ENCODE data around the gene PRKG1.

PRKG1 gene

DNA sequence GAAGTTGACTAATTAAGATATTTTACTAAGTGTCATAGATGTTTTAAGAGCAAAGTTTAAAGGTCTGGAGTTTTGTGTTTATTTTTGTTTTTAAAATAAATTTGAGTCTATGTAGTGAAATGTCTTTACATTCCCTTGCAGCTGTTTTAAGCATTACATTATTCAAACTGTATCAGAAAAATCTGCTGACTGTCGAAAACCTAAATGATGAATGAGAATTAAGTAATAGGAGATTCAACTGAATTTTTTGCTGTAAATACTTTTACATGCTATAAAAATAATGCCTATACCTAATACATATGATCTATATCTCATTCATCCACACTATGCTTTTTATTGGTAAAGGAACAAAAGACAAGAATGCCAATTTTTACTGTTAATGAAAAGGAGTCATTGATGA lies 397.9 kb downstream of the PRKG1 start:
- TF ChIP-seq, protein P1, sequence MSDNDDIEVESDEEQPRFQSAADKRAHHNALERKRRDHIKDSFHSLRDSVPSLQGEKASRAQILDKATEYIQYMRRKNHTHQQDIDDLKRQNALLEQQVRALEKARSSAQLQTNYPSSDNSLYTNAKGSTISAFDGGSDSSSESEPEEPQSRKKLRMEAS (IDR thresholded peaks at IDR 0.05): no peak
- TF ChIP-seq, protein P2, sequence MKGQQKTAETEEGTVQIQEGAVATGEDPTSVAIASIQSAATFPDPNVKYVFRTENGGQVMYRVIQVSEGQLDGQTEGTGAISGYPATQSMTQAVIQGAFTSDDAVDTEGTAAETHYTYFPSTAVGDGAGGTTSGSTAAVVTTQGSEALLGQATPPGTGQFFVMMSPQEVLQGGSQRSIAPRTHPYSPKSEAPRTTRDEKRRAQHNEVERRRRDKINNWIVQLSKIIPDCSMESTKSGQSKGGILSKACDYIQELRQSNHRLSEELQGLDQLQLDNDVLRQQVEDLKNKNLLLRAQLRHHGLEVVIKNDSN (IDR thresholded peaks at IDR 0.05): no peak
- TF ChIP-seq ZBTB7A (IDR thresholded peaks at IDR 0.05; ENCODE audit: low read depth): no peak
- no peak for TF ChIP-seq EP300 (IDR thresholded peaks at IDR 0.05; ENCODE audit: borderline replicate concordance)
- no peak for TF ChIP-seq FOXM1 (IDR thresholded peaks at IDR 0.05; ENCODE audit: borderline replicate concordance, low read depth)

DNA sequence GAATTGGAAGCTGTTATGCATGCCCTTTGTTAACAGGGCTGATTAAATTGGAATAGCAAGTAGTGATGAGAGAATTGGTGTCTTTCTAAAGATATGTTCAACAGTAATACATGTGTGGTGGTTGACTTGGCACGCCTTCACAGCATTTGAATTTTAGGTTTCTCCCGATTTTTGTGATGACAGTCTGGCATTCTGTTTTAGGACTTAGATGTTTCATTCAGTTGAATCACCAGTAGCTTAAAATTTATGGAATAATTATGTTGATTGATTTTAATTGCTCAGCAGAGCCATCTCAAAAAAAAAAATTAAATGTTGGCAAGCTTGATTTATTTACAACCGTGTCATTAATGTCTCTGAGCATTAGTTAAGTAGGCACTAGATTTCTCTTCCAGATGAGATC lies 405.4 kb downstream of the PRKG1 start:
- TF ChIP-seq EP300 (IDR thresholded peaks at IDR 0.05; ENCODE audit: borderline replicate concordance) (no peak), RAD21 (IDR thresholded peaks at IDR 0.05; ENCODE audit: low read depth) (no peak), CEBPB (IDR thresholded peaks at IDR 0.05) (no peak), YY1 (IDR thresholded peaks at IDR 0.05; ENCODE audit: low read depth) (no peak)
- TF ChIP-seq, protein P2 (IDR thresholded peaks at IDR 0.05): no peak

DNA sequence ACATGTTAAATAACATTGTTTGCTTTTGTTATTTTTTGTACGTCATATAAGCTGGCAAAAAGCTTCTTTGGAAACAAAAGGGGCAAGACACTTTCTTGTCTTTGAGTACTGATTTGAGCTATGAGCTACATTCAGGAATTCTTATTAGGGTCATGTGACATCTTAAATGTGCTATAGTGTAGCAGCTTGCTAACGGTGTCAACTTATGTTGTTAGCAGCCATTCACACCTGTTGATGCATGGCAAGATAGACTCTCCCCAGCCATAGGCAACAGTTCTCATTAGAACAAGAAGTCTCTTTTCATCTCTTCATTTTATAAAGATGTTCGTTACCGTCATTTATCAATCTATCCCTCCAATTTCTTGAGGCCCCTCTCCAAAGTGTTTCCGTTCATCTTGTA lies 411.4 kb downstream of the PRKG1 start:
- TF ChIP-seq, protein P2 (IDR thresholded peaks at IDR 0.05): no peak
- TF ChIP-seq CEBPB (IDR thresholded peaks at IDR 0.05) (no peak), ZBTB7A (IDR thresholded peaks at IDR 0.05; ENCODE audit: low read depth) (no peak), TCF12 (IDR thresholded peaks at IDR 0.05; ENCODE audit: low read depth) (no peak), FOXM1 (IDR thresholded peaks at IDR 0.05; ENCODE audit: borderline replicate concordance, low read depth) (no peak), RAD21 (IDR thresholded peaks at IDR 0.05; ENCODE audit: low read depth) (no peak), EGR1 (IDR thresholded peaks at IDR 0.05) (no peak), EP300 (IDR thresholded peaks at IDR 0.05; ENCODE audit: borderline replicate concordance) (no peak), NFIC (IDR thresholded peaks at IDR 0.05) (no peak)
- TF ChIP-seq, protein P3, sequence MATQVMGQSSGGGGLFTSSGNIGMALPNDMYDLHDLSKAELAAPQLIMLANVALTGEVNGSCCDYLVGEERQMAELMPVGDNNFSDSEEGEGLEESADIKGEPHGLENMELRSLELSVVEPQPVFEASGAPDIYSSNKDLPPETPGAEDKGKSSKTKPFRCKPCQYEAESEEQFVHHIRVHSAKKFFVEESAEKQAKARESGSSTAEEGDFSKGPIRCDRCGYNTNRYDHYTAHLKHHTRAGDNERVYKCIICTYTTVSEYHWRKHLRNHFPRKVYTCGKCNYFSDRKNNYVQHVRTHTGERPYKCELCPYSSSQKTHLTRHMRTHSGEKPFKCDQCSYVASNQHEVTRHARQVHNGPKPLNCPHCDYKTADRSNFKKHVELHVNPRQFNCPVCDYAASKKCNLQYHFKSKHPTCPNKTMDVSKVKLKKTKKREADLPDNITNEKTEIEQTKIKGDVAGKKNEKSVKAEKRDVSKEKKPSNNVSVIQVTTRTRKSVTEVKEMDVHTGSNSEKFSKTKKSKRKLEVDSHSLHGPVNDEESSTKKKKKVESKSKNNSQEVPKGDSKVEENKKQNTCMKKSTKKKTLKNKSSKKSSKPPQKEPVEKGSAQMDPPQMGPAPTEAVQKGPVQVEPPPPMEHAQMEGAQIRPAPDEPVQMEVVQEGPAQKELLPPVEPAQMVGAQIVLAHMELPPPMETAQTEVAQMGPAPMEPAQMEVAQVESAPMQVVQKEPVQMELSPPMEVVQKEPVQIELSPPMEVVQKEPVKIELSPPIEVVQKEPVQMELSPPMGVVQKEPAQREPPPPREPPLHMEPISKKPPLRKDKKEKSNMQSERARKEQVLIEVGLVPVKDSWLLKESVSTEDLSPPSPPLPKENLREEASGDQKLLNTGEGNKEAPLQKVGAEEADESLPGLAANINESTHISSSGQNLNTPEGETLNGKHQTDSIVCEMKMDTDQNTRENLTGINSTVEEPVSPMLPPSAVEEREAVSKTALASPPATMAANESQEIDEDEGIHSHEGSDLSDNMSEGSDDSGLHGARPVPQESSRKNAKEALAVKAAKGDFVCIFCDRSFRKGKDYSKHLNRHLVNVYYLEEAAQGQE (IDR thresholded peaks at IDR 0.05; ENCODE audit: low read depth): no peak

DNA sequence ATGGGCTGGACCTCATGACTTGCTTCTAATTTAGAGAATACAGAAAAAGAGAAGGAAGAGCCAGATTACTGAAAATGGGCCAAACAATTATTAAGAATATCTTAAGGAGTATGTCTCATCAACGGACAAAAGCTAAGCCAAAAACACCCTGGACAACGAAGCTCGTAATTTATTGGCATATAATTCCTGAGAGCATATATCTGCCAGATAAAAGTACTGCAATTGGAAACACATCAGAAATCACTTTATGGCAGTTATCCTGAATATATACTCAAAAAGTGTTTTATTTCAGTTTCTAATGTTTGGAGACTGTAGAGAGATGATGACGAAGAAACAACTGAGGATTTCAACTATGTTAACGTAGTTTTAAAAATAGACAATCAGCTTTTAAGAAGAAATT lies 413.3 kb downstream of the PRKG1 start:
- TF ChIP-seq, protein P2 (IDR thresholded peaks at IDR 0.05): no peak
- TF ChIP-seq CREB1 (IDR thresholded peaks at IDR 0.05; ENCODE audit: low read depth) (no peak), TEAD4 (IDR thresholded peaks at IDR 0.05) (no peak), ZBTB7A (IDR thresholded peaks at IDR 0.05; ENCODE audit: low read depth) (no peak), NFIC (IDR thresholded peaks at IDR 0.05) (no peak), YY1 (IDR thresholded peaks at IDR 0.05; ENCODE audit: low read depth) (no peak), FOXM1 (IDR thresholded peaks at IDR 0.05; ENCODE audit: borderline replicate concordance, low read depth) (no peak), EGR1 (IDR thresholded peaks at IDR 0.05) (no peak), TCF12 (IDR thresholded peaks at IDR 0.05; ENCODE audit: low read depth) (no peak)
- TF ChIP-seq, protein P1 (IDR thresholded peaks at IDR 0.05): no peak

DNA sequence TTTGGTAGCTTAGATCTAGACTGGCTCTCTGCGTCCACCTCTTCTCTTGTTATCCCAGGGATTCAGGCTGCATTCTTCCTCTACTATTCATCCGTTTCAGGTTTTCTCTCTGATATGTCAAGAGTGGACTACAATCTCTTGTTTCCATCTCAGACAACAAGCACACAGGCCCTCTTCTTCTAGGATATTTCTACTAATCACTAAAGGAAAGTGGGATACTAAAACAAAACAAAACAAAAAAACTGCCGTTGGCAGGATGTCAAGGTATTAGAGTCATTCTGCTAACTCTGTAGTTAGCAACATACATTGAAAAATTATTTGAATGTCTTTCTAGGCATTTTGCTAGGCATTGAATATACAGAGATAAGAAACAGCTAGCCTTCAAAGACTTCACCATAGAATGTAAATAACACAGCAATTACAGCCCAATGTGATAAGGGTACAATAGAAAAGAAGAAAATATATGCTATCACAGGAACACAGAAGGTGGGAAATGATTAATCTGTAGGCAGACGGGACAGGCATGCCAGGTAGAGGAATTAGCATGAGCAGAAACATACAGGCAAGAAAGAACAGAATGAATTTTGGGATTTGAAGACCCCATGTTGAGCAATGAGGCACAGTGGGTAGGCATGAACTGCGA lies 414.6 kb downstream of the PRKG1 start:
- TF ChIP-seq CREB1 (IDR thresholded peaks at IDR 0.05; ENCODE audit: low read depth) (no peak), RAD21 (IDR thresholded peaks at IDR 0.05; ENCODE audit: low read depth) (no peak), EGR1 (IDR thresholded peaks at IDR 0.05) (no peak), TAF1 (IDR thresholded peaks at IDR 0.05; ENCODE audit: low read depth) (no peak), TCF12 (IDR thresholded peaks at IDR 0.05; ENCODE audit: low read depth) (no peak), TEAD4 (IDR thresholded peaks at IDR 0.05) (no peak), FOXM1 (IDR thresholded peaks at IDR 0.05; ENCODE audit: borderline replicate concordance, low read depth) (no peak), ZBTB7A (IDR thresholded peaks at IDR 0.05; ENCODE audit: low read depth) (no peak), EP300 (IDR thresholded peaks at IDR 0.05; ENCODE audit: borderline replicate concordance) (no peak), YY1 (IDR thresholded peaks at IDR 0.05; ENCODE audit: low read depth) (no peak), CEBPB (IDR thresholded peaks at IDR 0.05) (no peak), NFIC (IDR thresholded peaks at IDR 0.05) (no peak)
- TF ChIP-seq, protein P2 (IDR thresholded peaks at IDR 0.05): no peak
- TF ChIP-seq, protein P1 (IDR thresholded peaks at IDR 0.05): no peak
- TF ChIP-seq, protein P3 (IDR thresholded peaks at IDR 0.05; ENCODE audit: low read depth): no peak

Measured in Ishikawa (cell line).